NCI-H526 (cell line): ENCODE measurements around the gene USP17L13.
"Not testable (repeated sequence)": the region's sequence is repeated elsewhere in the genome, so short reads cannot be mapped to it uniquely, and the experiment has no call there.

Experiments
- DNase-seq, 2 experiments: peaks; one replicate each; lab custom pipeline; 2025; lab: John Stamatoyannopoulos, UW

The USP17L13 gene, protein sequence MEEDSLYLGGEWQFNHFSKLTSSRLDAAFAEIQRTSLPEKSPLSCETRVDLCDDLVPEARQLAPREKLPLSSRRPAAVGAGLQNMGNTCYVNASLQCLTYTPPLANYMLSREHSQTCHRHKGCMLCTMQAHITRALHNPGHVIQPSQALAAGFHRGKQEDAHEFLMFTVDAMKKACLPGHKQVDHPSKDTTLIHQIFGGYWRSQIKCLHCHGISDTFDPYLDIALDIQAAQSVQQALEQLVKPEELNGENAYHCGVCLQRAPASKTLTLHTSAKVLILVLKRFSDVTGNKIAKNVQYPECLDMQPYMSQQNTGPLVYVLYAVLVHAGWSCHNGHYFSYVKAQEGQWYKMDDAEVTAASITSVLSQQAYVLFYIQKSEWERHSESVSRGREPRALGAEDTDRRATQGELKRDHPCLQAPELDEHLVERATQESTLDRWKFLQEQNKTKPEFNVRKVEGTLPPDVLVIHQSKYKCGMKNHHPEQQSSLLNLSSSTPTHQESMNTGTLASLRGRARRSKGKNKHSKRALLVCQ

GRCh38 chr4:9224596-9224995, at the start of gene USP17L13:
Gene USP17L13, plus strand, starts transcription at chr4:9224896. Its CDS starts 0 bp downstream, at chr4:9224896.
- not testable (repeated sequence) for DNase-seq

DNA sequence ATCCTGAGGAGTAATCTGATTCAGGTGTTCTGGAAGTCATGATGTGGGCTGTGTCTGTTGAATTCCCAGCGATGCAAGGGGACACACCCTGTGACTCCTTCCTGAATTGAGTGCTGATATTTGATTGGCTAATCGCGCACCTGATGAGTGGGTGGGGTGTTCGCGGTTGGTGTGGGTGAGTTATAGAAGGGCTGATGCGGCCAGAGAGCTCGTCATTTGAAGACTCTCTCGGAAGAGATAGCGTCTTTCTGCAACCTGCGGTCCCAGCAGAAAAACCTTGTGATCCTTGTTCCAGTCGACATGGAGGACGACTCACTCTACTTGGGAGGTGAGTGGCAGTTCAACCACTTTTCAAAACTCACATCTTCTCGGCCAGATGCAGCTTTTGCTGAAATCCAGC, 14.3 kb upstream of the USP17L13 start, which contains the start of gene USP17L10:
USP17L10 (plus strand) TSS at position 301 of the 400 bp plus-strand sequence; CDS start at position 301, 0 bp downstream.
- DNase-seq = not testable (repeated sequence)

GRCh38 chr4:9214701-9215100, 10.0 kb upstream of the USP17L13 start:
- not testable (repeated sequence) for DNase-seq

- not testable (repeated sequence) for DNase-seq
Observed at GRCh38 chr4:9215105-9215504, 9.6 kb upstream of the USP17L13 start, which contains the start of gene USP17L11. Gene USP17L11, plus strand, starts transcription at chr4:9215405. Its CDS starts 0 bp downstream, at chr4:9215405.

DNA sequence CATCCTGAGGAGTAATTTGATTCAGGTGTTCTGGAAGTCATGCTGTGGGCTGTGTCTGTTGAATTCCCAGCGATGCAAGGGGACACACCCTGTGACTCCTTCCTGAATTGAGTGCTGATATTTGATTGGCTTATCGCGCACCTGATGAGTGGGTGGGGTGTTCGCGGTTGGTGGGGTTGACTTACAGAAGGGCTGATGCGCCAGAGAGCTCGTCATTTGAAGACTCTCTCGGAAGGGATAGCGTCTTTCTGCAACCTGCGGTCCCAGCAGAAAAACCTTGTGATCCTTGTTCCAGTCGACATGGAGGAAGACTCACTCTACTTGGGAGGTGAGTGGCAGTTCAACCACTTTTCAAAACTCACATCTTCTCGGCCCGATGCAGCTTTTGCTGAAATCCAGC, 4.8 kb upstream of the USP17L13 start, which contains the start of gene USP17L12:
USP17L12 (plus strand) TSS at position 301 of the 400 bp plus-strand sequence; CDS start at position 301, 0 bp downstream.
- not testable (repeated sequence) for DNase-seq

GRCh38 chr4:9230249-9230648, 5.6 kb downstream of the USP17L13 start:
- not testable (repeated sequence) for DNase-seq

DNA sequence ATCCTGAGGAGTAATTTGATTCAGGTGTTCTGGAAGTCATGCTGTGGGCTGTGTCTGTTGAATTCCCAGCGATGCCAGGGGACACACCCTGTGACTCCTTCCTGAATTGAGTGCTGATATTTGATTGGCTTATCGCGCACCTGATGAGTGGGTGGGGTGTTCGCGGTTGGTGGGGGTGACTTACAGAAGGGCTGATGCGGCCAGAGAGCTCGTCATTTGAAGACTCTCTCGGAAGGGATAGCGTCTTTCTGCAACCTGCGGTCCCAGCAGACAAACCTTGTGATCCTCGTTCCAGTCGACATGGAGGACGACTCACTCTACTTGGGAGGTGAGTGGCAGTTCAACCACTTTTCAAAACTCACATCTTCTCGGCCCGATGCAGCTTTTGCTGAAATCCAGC, 9.4 kb downstream of the USP17L13 start, which contains the start of gene USP17L15:
USP17L15 (plus strand) TSS at position 301 of the 400 bp plus-strand sequence; CDS start at position 301, 0 bp downstream.
- DNase-seq = not testable (repeated sequence)

- not testable (repeated sequence) for DNase-seq
Observed at GRCh38 chr4:9238461-9238860, 13.8 kb downstream of the USP17L13 start.

DNA sequence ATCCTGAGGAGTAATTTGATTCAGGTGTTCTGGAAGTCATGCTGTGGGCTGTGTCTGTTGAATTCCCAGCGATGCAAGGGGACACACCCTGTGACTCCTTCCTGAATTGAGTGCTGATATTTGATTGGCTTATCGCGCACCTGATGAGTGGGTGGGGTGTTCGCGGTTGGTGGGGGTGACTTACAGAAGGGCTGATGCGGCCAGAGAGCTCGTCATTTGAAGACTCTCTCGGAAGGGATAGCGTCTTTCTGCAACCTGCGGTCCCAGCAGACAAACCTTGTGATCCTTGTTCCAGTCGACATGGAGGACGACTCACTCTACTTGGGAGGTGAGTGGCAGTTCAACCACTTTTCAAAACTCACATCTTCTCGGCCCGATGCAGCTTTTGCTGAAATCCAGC, 18.9 kb downstream of the USP17L13 start, which contains the start of gene USP17L17:
USP17L17 (plus strand) TSS at position 301 of the 400 bp plus-strand sequence; CDS start at position 301, 0 bp downstream.
- DNase-seq = not testable (repeated sequence)

GRCh38 chr4:9247953-9248680, 23.4 kb downstream of the USP17L13 start, which contains the start of gene USP17L18:
Gene USP17L18, plus strand, starts transcription at chr4:9248630. Its CDS starts 0 bp downstream, at chr4:9248630.
- DNase-seq = not testable (repeated sequence)

DNA sequence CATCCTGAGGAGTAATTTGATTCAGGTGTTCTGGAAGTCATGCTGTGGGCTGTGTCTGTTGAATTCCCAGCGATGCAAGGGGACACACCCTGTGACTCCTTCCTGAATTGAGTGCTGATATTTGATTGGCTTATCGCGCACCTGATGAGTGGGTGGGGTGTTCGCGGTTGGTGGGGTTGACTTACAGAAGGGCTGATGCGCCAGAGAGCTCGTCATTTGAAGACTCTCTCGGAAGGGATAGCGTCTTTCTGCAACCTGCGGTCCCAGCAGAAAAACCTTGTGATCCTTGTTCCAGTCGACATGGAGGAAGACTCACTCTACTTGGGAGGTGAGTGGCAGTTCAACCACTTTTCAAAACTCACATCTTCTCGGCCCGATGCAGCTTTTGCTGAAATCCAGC, 28.4 kb downstream of the USP17L13 start, which contains the start of gene USP17L19:
USP17L19 (plus strand) TSS at position 301 of the 400 bp plus-strand sequence; CDS start at position 301, 0 bp downstream.
- not testable (repeated sequence) for DNase-seq

DNA sequence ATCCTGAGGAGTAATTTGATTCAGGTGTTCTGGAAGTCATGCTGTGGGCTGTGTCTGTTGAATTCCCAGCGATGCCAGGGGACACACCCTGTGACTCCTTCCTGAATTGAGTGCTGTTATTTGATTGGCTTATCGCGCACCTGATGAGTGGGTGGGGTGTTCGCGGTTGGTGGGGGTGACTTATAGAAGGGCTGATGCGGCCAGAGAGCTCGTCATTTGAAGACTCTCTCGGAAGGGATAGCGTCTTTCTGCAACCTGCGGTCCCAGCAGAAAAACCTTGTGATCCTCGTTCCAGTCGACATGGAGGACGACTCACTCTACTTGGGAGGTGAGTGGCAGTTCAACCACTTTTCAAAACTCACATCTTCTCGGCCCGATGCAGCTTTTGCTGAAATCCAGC, 33.1 kb downstream of the USP17L13 start, which contains the start of gene USP17L20:
USP17L20 (plus strand) TSS at position 301 of the 400 bp plus-strand sequence; CDS start at position 301, 0 bp downstream.
- DNase-seq = not testable (repeated sequence)

- not testable (repeated sequence) for DNase-seq
Observed at GRCh38 chr4:9262572-9262971, 37.9 kb downstream of the USP17L13 start, which contains the start of gene USP17L21. Gene USP17L21, plus strand, starts transcription at chr4:9262872. Its CDS starts 0 bp downstream, at chr4:9262872.

GRCh38 chr4:9267319-9267718, 42.6 kb downstream of the USP17L13 start, which contains the start of gene USP17L22:
Gene USP17L22, plus strand, starts transcription at chr4:9267619. Its CDS starts 0 bp downstream, at chr4:9267619.
- not testable (repeated sequence) for DNase-seq

- DNase-seq = not testable (repeated sequence)
Observed at GRCh38 chr4:9271719-9272118, 47.0 kb downstream of the USP17L13 start.
